ENCODE results near the gene PLCXD3.
"Not testable (repeated sequence)": the region's sequence is repeated elsewhere in the genome, so short reads cannot be mapped to it uniquely, and the experiment has no call there.

Gene PLCXD3

DNA sequence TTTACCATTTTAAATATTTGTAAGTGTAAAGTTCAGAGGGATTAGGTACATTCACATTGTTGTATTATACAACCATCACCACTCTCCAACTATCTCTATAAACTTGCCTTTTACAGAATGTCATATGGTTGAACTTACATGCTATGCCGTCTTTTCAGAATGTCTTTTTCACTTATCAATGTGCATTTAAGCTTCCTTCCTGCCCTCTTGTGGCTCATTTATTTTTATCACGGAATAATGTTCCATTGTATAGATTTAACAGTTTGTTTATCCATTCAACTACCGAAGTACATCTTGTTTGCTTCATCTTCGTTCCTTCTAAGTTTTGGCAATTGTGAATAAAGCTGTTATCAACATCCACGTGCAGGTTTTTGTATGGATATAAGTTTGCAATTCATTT, 163.8 kb downstream of the PLCXD3 start:
- DNase-seq (ENCODE audit: low read depth) = no peak

DNA sequence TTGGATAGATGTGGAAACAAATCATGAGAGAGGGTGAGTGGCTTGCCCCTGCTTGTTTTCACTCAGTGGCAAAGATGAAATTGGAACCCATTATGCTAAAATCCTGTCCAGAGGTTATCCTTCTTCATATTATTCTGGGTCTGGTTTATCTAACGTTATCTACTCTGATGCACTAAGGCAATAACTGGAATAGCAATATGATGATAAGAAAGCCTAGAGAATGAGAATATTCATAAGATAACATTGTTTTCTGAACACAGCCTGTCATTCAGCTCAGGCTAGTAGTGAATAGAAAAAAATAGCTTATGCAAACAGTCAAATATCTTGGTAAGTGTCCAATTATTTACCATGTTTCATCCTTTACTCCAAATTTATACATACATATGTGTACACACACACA, 165.1 kb downstream of the PLCXD3 start:
- DNase-seq (ENCODE audit: low read depth) = no peak

DNA sequence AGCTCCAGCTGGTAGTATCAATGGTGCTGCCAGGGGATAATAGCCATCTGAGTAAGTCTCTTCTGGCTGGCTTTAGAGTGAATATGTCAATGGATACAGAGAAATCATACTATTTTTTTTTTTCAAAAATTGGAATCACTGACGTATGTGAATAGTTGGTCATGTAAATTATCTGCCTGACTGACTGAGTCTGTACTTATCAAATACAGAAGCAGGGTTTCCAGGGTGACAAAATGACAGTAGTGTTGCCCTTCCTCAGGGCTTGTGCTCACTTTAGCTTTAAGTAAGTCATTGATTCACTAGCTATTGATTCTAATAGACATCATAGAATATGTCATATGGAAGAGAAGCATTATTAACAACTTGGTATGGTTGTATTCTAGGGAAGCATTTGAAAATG, 171.1 kb downstream of the PLCXD3 start:
- no peak for DNase-seq (ENCODE audit: low read depth)

DNA sequence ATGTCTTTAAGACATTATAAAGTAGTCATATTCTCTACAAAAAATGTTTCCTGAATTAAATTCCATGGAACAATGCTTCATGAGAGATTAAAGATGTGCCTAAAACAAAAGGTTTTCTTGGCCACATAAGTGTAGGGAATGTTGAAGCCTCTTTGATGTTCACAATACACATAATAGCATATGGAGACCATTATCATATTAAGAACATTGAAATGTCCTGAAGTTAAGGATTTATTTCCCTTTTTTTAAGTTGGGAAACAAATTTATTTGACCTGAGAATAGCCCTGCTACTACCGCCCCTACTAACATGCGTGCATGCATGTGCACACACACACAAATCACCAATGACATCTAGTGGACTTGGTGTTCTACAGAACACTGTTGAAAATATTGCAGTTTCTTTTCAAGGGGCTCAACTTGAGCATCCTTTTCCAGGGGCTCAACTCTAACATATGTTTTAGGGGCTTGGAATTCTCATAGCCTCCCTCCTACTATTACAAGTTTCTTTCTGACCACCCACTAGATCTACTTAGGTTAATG, 172.2 kb downstream of the PLCXD3 start:
- DNase-seq (ENCODE audit: low read depth) = no peak

DNA sequence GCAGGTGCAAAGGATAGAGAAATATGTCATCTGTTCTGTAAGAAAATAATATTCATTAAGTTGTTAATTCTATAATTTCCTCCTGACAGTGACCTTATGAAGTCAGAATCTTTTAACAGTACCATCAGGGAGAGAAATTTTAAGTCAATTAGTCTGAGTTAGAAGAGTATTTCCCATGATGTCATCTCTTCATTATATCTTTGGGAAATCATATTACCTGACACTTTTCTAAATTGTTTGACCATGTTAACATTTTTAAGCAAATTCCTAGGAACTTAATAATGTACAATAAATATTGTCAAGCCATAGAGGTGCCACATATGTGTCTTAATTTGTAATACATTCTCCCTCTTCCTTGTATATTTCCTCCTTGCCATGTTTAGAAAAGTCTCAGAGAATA, 172.7 kb downstream of the PLCXD3 start:
- DNase-seq (ENCODE audit: low read depth) = no peak

DNA sequence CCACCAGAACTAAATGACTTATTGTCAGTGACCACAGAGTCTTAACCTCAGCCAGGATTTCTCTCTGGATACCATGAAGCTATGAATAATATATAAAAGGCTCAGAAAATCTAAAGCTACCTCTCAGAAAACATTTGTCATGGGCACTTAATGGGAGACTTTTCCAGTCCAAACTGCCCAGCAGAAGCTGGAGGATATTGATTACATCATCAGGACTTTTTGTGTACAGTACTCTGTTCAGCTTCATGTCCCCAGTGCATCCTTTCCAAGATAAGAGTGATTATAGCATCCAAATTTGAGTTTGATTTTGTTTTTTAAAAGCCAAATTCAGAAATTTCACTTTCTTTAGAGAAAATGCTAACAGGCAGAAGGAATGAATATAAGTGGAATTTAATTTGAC, 173.2 kb downstream of the PLCXD3 start:
- no peak for DNase-seq (ENCODE audit: low read depth)

- DNase-seq (ENCODE audit: low read depth) = no peak
Observed at GRCh38 chr5:41336471-41336870, 173.9 kb downstream of the PLCXD3 start.

DNA sequence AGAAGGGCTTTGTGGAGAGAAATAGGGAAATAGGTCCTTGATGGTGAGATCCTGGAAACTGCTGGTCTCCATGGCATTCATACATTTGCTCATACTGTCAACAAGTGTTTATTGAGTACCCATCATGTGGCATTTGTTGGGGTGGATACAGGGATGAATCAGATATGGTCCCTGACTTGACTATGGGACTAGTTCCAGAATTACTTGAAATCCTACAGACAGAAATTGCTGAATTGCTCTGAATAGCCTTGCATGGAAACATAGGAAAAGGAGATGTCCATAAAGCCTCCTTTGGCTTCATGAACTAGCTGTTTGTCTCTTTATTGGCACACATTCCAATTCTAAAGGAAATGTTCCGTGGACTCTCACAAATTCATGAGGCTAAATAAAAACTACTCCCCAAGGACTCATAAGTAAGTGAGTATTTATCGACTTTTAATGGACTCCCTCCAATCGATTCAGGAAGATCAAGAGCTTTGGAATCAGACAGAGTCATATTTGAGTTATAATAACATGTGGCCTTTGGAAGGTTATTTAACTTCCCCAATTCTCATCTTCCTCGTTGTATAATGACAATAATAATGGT, 174.7 kb downstream of the PLCXD3 start:
- no peak for DNase-seq (ENCODE audit: low read depth)

- DNase-seq (ENCODE audit: low read depth) = no peak
Observed at GRCh38 chr5:41334758-41335157, 175.6 kb downstream of the PLCXD3 start.

GRCh38 chr5:41334221-41334620, 176.2 kb downstream of the PLCXD3 start:
- no peak for DNase-seq (ENCODE audit: low read depth)

- DNase-seq (ENCODE audit: low read depth) = no peak
Observed at GRCh38 chr5:41325074-41325473, 185.3 kb downstream of the PLCXD3 start.

- not testable (repeated sequence) for DNase-seq (ENCODE audit: low read depth)
Observed at GRCh38 chr5:41322826-41323225, 187.6 kb downstream of the PLCXD3 start.

DNA sequence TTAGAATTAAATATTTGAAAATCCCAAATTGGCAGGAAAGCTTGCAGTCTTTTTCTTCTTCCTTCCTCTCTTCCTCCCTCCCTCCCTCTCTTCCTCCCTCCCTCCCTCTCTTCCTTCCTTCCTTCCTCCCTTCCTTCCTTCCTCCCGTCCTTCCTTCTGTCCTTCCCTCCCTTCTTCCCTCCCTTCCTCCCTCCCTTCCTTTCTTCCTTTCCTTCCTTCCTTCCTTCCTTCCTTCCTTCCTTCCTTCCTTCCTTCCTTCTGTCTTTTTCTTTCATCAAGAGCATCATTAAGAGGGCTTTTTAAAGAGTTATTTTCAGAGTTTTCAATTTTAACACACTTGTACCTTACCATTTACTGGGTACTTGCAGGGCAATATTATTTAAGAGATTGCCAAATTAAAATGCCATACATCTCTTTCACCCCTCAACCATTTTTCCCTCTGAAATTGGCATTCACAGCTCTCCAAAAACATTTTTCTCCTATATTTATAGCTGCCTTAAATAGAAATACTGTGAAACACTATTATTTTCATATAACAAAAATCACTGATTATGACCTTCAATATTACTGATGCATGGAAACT, 197.8 kb downstream of the PLCXD3 start:
- DNase-seq (ENCODE audit: low read depth) = no peak

GRCh38 chr5:41312066-41312465, 198.3 kb downstream of the PLCXD3 start:
- DNase-seq (ENCODE audit: low read depth) = no peak

DNA sequence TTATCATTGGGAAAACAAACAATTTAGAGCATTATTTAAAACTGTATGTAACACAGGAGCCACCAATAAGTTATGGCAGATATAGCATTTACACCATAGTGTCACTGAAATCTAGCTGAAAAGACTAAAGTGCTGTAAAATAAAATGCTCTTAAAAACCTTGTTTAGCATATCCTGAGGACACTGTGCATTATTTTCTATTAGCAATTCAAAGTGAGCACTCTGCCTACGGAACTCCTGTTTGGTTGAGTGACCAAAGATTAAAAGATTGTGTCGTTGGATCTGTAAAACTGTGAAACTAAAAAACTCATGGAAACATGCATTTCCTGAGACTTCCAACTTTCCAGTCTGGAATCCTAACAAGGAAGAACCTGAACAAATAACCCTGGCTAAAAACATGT, 201.1 kb downstream of the PLCXD3 start:
- no peak for DNase-seq (ENCODE audit: low read depth)

GRCh38 chr5:41306005-41306404, 204.4 kb downstream of the PLCXD3 start:
- no peak for DNase-seq (ENCODE audit: low read depth)

DNA sequence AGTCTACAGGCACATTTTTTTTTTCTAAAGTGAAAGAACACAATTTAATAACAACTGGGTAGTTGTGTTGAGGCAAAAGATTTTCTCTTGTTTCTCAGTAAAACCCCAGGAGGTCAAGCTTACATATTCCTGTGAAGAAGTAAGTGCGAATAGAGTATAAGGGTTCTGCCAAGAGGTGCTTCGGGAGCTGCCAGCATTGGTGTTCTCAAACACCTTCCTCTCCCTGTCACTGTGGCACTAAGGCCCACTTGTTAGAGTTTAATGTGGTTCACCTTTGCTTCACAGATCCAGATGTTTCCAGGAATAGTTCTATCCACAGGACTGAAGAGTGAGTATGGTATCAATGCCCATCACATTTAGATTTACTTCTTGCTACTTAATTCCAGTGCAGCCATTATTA, 205.3 kb downstream of the PLCXD3 start:
- DNase-seq (ENCODE audit: low read depth) = no peak

DNA sequence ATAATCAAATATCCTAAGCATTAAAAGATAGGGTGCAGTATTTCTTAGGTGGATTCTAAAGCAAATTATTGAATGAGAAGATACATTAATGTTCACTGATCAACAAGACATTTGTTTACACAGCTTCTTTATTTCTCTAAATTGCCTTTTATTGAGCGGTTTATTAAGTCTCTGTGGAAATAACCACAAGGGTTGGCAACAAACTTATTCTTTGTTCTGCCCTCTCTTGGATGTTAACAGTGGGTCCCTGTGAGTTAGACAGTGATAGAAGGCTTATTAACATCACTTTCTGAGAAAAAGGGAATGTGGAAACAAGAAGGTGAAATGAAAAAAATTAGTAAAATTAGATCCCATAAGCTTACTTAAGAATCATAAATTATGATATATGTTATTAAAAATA, 214.3 kb downstream of the PLCXD3 start:
- DNase-seq (ENCODE audit: low read depth) = no peak

DNA sequence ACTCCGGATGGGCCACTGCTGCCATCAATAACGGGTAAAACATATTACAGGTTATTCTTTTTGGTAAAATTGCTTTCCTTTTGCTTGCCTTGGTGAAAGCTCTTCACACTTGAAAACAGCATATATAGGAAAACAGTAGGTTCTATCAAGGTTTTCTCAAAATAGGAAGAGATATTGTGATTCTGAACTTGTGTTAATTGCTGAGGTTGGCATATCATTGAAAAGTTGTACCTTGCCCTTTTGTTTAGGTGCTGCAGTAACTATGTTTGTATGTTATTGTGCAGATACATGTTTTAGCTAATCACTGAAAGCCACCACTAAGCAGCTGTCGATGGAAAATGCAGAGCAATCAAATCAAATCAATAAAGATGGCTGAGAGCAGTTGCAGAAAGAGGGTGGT, 219.1 kb downstream of the PLCXD3 start:
- no peak for DNase-seq (ENCODE audit: low read depth)

GRCh38 chr5:41290810-41291209, 219.6 kb downstream of the PLCXD3 start:
- DNase-seq (ENCODE audit: low read depth) = no peak

DNA sequence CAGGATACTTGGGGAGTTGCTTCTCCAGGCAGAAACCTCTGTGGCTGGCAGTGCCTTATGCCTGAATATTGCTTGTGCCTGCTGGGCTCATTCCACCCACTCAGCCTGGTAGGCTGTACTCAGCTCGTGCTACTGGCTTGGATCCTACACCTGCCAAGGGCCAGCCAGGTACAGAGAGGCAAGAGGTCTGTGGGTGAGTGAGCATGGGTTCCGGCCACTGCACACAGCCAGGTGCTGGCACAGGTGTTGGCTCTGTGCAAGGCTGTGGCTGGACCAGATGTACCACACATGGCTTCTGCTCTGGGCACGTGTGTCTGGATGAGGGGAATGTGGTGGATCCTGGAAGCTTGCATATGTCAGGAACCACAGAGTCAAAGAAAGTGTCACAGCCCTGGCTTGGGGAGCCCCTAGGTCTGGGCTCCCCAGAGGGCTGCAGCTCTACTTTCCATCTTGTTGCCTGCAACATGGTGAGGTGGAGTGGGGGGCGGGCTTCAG, 220.4 kb downstream of the PLCXD3 start:
- DNase-seq (ENCODE audit: low read depth) = no peak

GRCh38 chr5:41286696-41287095, 223.7 kb downstream of the PLCXD3 start:
- DNase-seq (ENCODE audit: low read depth) = no peak

DNA sequence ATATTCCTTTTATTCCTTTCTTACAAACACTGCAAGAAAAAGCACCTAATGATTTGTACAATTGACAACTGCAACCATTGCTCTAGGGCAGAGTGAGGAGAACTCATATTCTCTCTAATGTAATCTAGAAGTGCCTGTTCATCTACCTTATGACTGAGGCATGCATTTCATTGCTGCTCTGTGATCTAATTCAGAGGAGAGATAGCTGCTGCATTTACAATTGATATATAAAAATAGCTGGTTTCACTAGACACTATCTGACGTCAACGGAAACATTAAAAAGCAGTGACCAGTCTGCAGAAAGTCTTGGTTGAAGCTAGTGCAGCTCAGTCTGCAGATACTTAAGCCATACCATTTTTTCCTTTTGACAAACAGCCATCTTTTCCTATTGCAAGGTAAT, 224.2 kb downstream of the PLCXD3 start:
- no peak for DNase-seq (ENCODE audit: low read depth)

GRCh38 chr5:41284938-41285337, 225.5 kb downstream of the PLCXD3 start:
- DNase-seq (ENCODE audit: low read depth) = no peak

All from amniotic epithelial cell (primary cell).